HG03196 (cell line): ENCODE data around the gene STAT4.

Experiments
- ATAC-seq: cut with Tn5 transposase; IDR thresholded peaks from one replicate; pipeline ENCODE4 v1.9.1; 2021; ENCODE audit not compliant: unreplicated experiment

Gene STAT4

GRCh38 chr2:191150600-191151330 is at the start of gene STAT4:
STAT4 (minus strand) TSS chr2:191150994; CDS start chr2:191148203, 2,791 bp downstream.
- ATAC-seq = peak; percentile 80

DNA sequence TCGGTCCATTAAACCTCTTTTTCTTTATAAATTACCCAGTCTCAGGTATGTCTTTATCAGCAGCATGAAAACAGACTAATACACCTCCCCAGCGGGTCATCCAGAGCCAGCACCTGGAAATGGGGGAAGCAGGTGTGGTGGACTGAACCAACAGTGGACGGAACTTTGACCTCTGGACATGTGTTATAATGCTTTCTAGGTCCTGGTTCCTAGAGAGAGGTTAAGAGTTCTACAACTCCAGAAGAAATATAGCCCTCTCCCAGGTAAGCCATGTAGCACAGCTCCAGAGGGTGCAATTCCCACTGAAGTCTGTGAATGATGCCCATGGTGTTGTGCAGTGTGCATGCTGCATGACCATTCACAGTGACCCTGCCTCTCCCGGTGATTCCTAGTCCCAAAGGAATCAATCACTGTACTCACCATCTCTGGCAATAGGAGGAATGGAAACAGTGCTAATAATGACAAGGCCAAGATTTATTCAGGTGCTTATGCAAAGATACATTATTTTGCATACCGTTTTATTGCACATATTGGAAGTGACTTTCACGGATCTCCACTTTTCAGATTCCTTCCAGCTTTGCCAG is 49.2 kb upstream of the STAT4 start:
- no peak for ATAC-seq

- no peak for ATAC-seq
These were observed 47.5 kb upstream of the STAT4 start for GRCh38 chr2:191198271-191198670.

DNA sequence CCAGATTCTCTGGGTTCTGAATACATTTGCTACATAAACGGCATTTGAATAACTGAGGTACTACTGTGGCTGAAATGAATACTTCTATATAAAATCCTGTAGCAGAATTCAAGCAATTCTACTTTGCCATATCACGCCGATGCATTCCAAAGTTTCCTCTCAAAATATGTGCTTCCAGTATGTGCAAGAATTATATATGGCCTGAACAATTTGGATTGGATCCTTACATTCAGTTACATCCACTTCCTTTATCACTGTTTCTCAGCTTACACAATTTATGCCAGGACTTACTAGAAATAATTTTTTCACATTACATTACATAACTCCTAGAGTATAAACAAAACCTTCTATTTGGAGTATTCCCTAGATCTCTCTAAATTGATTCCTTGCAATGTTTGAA is 46.3 kb upstream of the STAT4 start:
- ATAC-seq = no peak

GRCh38 chr2:191195021-191195420 is 44.2 kb upstream of the STAT4 start:
- ATAC-seq = no peak

GRCh38 chr2:191190861-191191552 is 40.2 kb upstream of the STAT4 start:
- no peak for ATAC-seq

GRCh38 chr2:191190435-191190834 is 39.6 kb upstream of the STAT4 start:
- ATAC-seq = no peak

GRCh38 chr2:191189112-191189635 is 38.4 kb upstream of the STAT4 start:
- no peak for ATAC-seq

- ATAC-seq = no peak
These were observed 37.8 kb upstream of the STAT4 start for GRCh38 chr2:191188550-191189093.

GRCh38 chr2:191187105-191187829 is 36.5 kb upstream of the STAT4 start:
- no peak for ATAC-seq

GRCh38 chr2:191184457-191184856 is 33.7 kb upstream of the STAT4 start:
- ATAC-seq = no peak

- ATAC-seq = no peak
These were observed 32.7 kb upstream of the STAT4 start for GRCh38 chr2:191183516-191183915.

GRCh38 chr2:191183081-191183480 is 32.3 kb upstream of the STAT4 start:
- no peak for ATAC-seq

GRCh38 chr2:191180713-191181112 is 29.9 kb upstream of the STAT4 start:
- ATAC-seq = no peak

DNA sequence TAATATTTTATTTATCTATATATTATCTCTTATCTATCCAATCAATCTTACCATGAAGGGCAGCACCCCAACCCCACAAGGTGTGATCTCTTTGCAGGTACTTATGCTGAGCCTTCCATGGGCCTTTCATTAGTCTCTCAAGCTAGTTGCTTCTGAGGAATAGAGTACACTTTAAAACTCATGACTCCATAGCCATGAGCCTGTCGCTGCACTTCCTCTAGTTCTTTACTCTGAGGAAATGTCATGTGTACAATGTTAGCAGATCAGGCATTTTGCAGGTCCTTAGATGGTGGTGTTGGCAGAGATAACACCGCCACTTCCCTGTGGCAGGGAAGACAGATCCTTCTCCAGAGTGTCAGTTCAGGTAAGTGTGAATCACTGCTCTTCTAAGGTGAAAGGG is 29.5 kb upstream of the STAT4 start:
- ATAC-seq = no peak

GRCh38 chr2:191178806-191179514 is 28.2 kb upstream of the STAT4 start:
- no peak for ATAC-seq

DNA sequence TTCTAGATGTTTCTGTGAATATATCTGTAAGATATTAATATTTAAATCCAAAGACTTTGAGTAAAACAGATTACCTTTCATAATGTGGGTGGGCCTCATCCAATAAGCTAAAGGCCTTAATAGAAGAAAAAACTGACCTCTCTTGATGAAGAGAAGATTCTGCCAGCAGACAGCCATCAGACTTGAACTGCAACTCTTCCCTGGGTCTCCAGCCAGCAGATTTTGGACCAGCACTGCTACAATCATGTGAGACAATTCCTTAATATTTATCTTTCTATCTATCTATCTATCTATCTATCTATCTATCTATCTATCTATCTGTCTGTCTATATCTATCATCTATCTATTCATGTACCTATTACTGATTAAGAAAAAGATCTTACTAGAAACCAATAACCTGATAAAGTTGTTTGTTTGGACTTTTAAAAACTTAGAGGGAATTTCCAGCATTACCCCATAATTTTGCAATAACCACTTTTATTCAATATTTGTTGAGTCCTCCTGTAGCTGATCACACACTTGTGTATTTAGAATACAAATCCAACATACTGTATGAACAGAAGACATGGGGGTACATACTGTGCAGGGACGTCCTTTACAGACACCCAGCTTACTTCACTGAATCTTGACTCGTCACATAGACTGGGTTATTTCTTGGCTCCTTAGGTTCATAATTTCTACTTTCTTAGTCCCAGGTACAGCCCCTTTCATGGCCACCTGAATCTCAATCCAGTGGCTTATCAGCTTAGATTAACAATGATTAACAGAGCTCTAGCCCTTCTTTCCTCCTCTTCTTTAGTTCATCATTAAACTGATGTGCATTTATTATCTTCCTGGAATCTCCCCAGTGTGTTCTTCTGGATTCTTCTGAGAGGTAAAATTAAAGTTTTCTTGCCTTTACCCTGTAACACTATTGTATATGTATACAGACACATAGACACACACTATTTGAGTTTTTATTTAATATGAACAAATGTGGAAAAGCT is 27.2 kb upstream of the STAT4 start:
- no peak for ATAC-seq

- no peak for ATAC-seq
These were observed 26.1 kb upstream of the STAT4 start for GRCh38 chr2:191176801-191177438.

DNA sequence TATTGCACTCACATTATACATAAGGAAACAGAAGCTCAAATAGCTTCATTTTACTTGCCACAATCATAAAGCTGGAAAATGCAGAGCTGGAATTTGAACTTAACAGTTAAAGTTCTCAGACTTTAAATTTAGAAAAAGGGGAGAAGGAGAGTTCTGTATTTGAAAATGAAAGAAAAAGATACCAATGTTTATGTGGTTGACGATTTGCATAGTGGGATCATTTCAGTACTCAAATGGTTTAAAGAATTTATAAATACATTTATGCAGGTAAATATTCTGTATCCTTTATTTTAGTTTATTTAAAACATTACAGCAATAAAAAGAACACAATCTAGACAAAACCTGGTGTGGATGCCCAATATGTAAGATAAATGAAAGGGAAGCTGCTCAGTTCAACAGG is 25.5 kb upstream of the STAT4 start:
- ATAC-seq = no peak
